ENCODE measurements around the gene PLEKHO2. TPM values are rescaled to one million over a fixed set of nuclear protein-coding genes. Genes with fewer than 3 reads are reported as not detected.

PLEKHO2 gene
- total RNA-seq, 1 donor from 2014 or later: 68.3 TPM

GRCh38 chr15:64837502-64837901 lies 4.2 kb upstream of the PLEKHO2 start:
- no peaks in the 10 kb centered on the region for H3K9me3 ChIP-seq
- DNase-seq: no peak
- peak overlapping the region; percentile 27 for H3K27ac ChIP-seq
- intact Hi-C loops (cut with DNase I): no loop called here
- H3K4me1 ChIP-seq: peaks cover 26% of the 10 kb centered on the region
- ATAC-seq: no peak
- H3K27me3 ChIP-seq (ENCODE audit: low read depth): no peaks in the 10 kb centered on the region
- TF ChIP-seq CTCF (IDR thresholded peaks at IDR 0.05): no peak
- no peak overlapping the region for H3K4me3 ChIP-seq
- no peaks in the 10 kb centered on the region for H3K36me3 ChIP-seq

GRCh38 chr15:64841060-64841343 lies 713 bp upstream of the PLEKHO2 start:
- Histone ChIP-seq H3K9me3 (no peaks in the 10 kb centered on the region), H3K4me1 (peaks cover 47% of the 10 kb centered on the region), H3K27me3 (ENCODE audit: low read depth) (no peaks in the 10 kb centered on the region), H3K4me3 (peak overlapping the region; percentile 74), H3K27ac (peak overlapping the region; percentile 95), H3K36me3 (no peaks in the 10 kb centered on the region)
- DNase-seq (no peak), ATAC-seq (no peak)
- TF ChIP-seq CTCF (IDR thresholded peaks at IDR 0.05): no peak
- intact Hi-C loops (cut with DNase I): no loop called here

- DNase-seq (no peak), ATAC-seq (peak in 1 of 2 donors; percentile 0)
- H3K9me3 ChIP-seq: no peaks in the 10 kb centered on the region
- H3K27ac ChIP-seq: peak overlapping the region; percentile 92
- intact Hi-C loops (cut with DNase I): no loop called here
- no peak for TF ChIP-seq CTCF (IDR thresholded peaks at IDR 0.05)
- H3K36me3 ChIP-seq: peaks cover 9% of the 10 kb centered on the region
- no peaks in the 10 kb centered on the region for H3K27me3 ChIP-seq (ENCODE audit: low read depth)
- peak overlapping the region; percentile 74 for H3K4me3 ChIP-seq
- peaks cover 47% of the 10 kb centered on the region for H3K4me1 ChIP-seq
Measured at GRCh38 chr15:64842096-64842939, 603 bp downstream of the PLEKHO2 start.

- peak; percentile 14 to 15 for ATAC-seq
- peaks cover 53% of the 10 kb centered on the region for H3K4me1 ChIP-seq
Measured at GRCh38 chr15:64842986-64843561, 1.4 kb downstream of the PLEKHO2 start.

GRCh38 chr15:64843991-64844390 lies 2.3 kb downstream of the PLEKHO2 start:
- no peak for TF ChIP-seq CTCF (IDR thresholded peaks at IDR 0.05)
- no peaks in the 10 kb centered on the region for H3K27me3 ChIP-seq (ENCODE audit: low read depth)
- no peak for DNase-seq
- no peak for ATAC-seq
- H3K27ac ChIP-seq: peak overlapping the region; percentile 92
- H3K4me1 ChIP-seq: peaks cover 62% of the 10 kb centered on the region
- H3K4me3 ChIP-seq: peak overlapping the region; percentile 74
- H3K9me3 ChIP-seq: no peaks in the 10 kb centered on the region
- intact Hi-C loops (cut with DNase I): no loop called here
- peaks cover 16% of the 10 kb centered on the region for H3K36me3 ChIP-seq

More at GRCh38 chr15:64842986-64843561, 1.4 kb downstream of the PLEKHO2 start:
- peak overlapping the region; percentile 74 for H3K4me3 ChIP-seq
- no peak for TF ChIP-seq CTCF (IDR thresholded peaks at IDR 0.05)
- peak; percentile 76 for DNase-seq
- H3K27me3 ChIP-seq (ENCODE audit: low read depth): no peaks in the 10 kb centered on the region
- no peaks in the 10 kb centered on the region for H3K9me3 ChIP-seq
- intact Hi-C loops (cut with DNase I): no loop called here
- H3K27ac ChIP-seq: peak overlapping the region; percentile 92
- H3K36me3 ChIP-seq: peaks cover 9% of the 10 kb centered on the region
